GM12878 (cell line): ENCODE measurements around the gene C1orf210. TPM values are rescaled to one million over a fixed set of nuclear protein-coding genes. Genes with fewer than 3 reads are reported as not detected.

Experiments used
- ATAC-seq: fragments of 200-7000 bp; cut with Tn5 transposase; 3 replicates; pipeline ENCODE4 v1.9.1; 2020; ENCODE audit warnings: mild to moderate bottlenecking, moderate library complexity
- BruUV-seq: library from RNA; stranded (reverse); fragments of 400-500 nt; replicated peaks from 2 replicates; lab custom pipeline; 2021; lab: Mats Ljungman, UMichigan
- CTCF ChIA-PET: fragments of 300-600 bp; sonication (Branson Sonifier 250); formaldehyde crosslinking; extraction: SDS; loops from one replicate; lab custom pipeline; 2021; ENCODE audit warnings: inconsistent platforms; lab: Yijun Ruan, JAX
- POLR2A ChIA-PET: fragments of 350-600 bp; formaldehyde crosslinking; extraction: SDS; loops from one replicate; lab custom pipeline; 2021; ENCODE audit warnings: inconsistent platforms; lab: Charles Lee
- RAD21 ChIA-PET: fragments of 300-600 bp; sonication (Branson Sonifier 250); formaldehyde crosslinking; loops from one replicate; lab custom pipeline; 2023; ENCODE audit warnings: antibody characterized with exemption; ENCODE audit not compliant: unreplicated experiment; lab: Charles Lee
- SMC1A ChIA-PET: fragments of 300-600 bp; sonication (Branson Sonifier 250); formaldehyde crosslinking; loops from one replicate; lab custom pipeline; 2023; ENCODE audit not compliant: unreplicated experiment, uncharacterized antibody; lab: Charles Lee
- DNase-seq: peaks from one replicate; pipeline ENCODE4 v3.0.0-alpha.2; 2011; ENCODE audit warnings: low read depth, low spot score
- FAIRE-seq: peaks from 3 replicates; lab custom pipeline; 2011; peaks lifted over from hg19 to GRCh38; lab: Jason Lieb, UNC
- H2AFZ ChIP-seq: 2 replicates; pipeline ENCODE4 v1.6.0; 2011; ENCODE audit warnings: low read depth, low read length, control low read depth; ENCODE audit not compliant: control insufficient read depth
- H3K27ac ChIP-seq: 2 replicates; pipeline ENCODE4 v1.5.1; 2011; ENCODE audit warnings: control low read depth; ENCODE audit not compliant: control insufficient read depth, insufficient read depth
- H3K27me3 ChIP-seq, 2 experiments: replicated peaks in 1 of 2; 2 replicates each; pipeline versions ENCODE4 v1.6.0 to v1.6.1; 2011; ENCODE audit warnings: low read length in 1 of 2; ENCODE audit not compliant: control insufficient read depth in 2 of 2, insufficient read depth in 2 of 2
- H3K36me3 ChIP-seq, 2 experiments: 2 replicates each; pipeline ENCODE4 v1.5.1; 2011; ENCODE audit warnings: low read length in 1 of 2; ENCODE audit not compliant: control insufficient read depth in 2 of 2, insufficient read depth in 2 of 2
- H3K4me1 ChIP-seq: 2 replicates; pipeline ENCODE4 v1.6.1; 2011; ENCODE audit warnings: mild to moderate bottlenecking, low read length, moderate library complexity, mixed read lengths; ENCODE audit not compliant: control insufficient read depth, insufficient read depth
- H3K4me2 ChIP-seq: 2 replicates; pipeline ENCODE4 v1.6.0; 2011; ENCODE audit warnings: control low read depth; ENCODE audit not compliant: control insufficient read depth, insufficient read depth
- H3K4me3 ChIP-seq: fragments of 200-600 bp; sonication (generic); 2 replicates; pipeline ENCODE4 v1.5.1; 2016
- H3K79me2 ChIP-seq: 2 replicates; pipeline ENCODE4 v1.6.0; 2011; ENCODE audit warnings: low read length; ENCODE audit not compliant: control insufficient read depth, insufficient read depth
- H3K9ac ChIP-seq: 2 replicates; pipeline ENCODE4 v1.8.0; 2011; ENCODE audit warnings: low read length, control low read depth, mixed read lengths; ENCODE audit not compliant: control insufficient read depth, insufficient read depth
- H3K9me3 ChIP-seq: replicated peaks from 3 replicates; pipeline ENCODE4 v1.5.1; 2011; ENCODE audit warnings: mild to moderate bottlenecking, low read length; ENCODE audit not compliant: control insufficient read depth, insufficient read depth
- H4K20me1 ChIP-seq: 2 replicates; pipeline ENCODE4 v1.6.0; 2011; ENCODE audit not compliant: control insufficient read depth, insufficient read depth
- CHD1 ChIP-seq: IDR thresholded peaks from 2 replicates; pipeline ENCODE4 v1.6.1; 2012; ENCODE audit warnings: low read depth, low read length, improper control_type of control experiment
- ETV6 ChIP-seq, 2 experiments: fragments of 450-650 bp in 1 of 2; IDR thresholded peaks in 1 of 2; conservative IDR thresholded peaks in 1 of 2; 2 replicates each; pipeline ENCODE4 v1.6.1; 2014; ENCODE audit warnings: antibody characterized with exemption in 1 of 2, borderline replicate concordance in 1 of 2, low read depth in 1 of 2, mild to moderate bottlenecking in 1 of 2, moderate library complexity in 1 of 2
- HDGF ChIP-seq: fragments of 450-650 bp; IDR thresholded peaks from 2 replicates; pipeline ENCODE4 v1.6.1; 2016; ENCODE audit warnings: antibody characterized with exemption
- NR2C2 ChIP-seq: IDR thresholded peaks from 2 replicates; pipeline ENCODE4 v1.6.1; 2011; ENCODE audit warnings: borderline replicate concordance, low read depth; ENCODE audit not compliant: control insufficient read depth, insufficient read length
- PAX8 ChIP-seq: fragments of 450-650 bp; IDR thresholded peaks from 2 replicates; pipeline ENCODE4 v1.6.1; 2017; ENCODE audit warnings: mild to moderate bottlenecking, moderate library complexity
- RAD21 ChIP-seq: IDR thresholded peaks from 2 replicates; pipeline ENCODE4 v1.6.1; 2011; ENCODE audit warnings: mild to moderate bottlenecking, low read depth, low read length, moderate library complexity; ENCODE audit not compliant: insufficient read depth
- ZNF384 ChIP-seq: IDR thresholded peaks from 2 replicates; pipeline ENCODE4 v1.6.1; 2012; ENCODE audit warnings: low read depth, mild to moderate bottlenecking, low read length, improper control_type of control experiment, borderline replicate concordance
- WGBS: methylation state at CpG from one replicate; pipeline ENCODE4 v1.1.6; 2016; ENCODE audit warnings: low lambda C conversion rate; ENCODE audit not compliant: insufficient replicate concordance, insufficient coverage; ENCODE audit errors: missing lambda C conversion rate; 5-methylcytosine and 5-hydroxymethylcytosine counted together
- in situ Hi-C: fragments of 300-500 bp; cut with MboI; formaldehyde crosslinking; loops from 9 replicates; pipeline ENCODE4 v1.14.3; 2018; ENCODE audit warnings: mixed read lengths
- intact Hi-C: fragments of 100-400 bp; cut with micrococcal nuclease; formaldehyde crosslinking; loops from one replicate; pipeline ENCODE4 v1.14.2; 2022; ENCODE audit not compliant: unreplicated experiment
- polyA plus RNA-seq, 11 experiments: library from polyadenylated mRNA; depleted of rRNA in 4 of 11; unstranded in 6 of 11; stranded (reverse) in 5 of 11; fragments of >200 nt; fragmentation: Nextera tagmentation in 4 of 11; fragmentation: Illumina TruSeq in 1 of 11; extraction: Ambion mirVana in 4 of 11; extraction: Trizol in 1 of 11; gene quantifications; 1 replicate in 1 of 11; 2 replicates in 10 of 11; pipeline versions ENCODE4 v1.2.1 to v1.2.3, GENCODE V29; 2011 to 2016; ENCODE audit warnings: inconsistent platforms in 2 of 11, missing spikeins in 2 of 11, low read depth in 1 of 11
- total RNA-seq, 4 experiments: library from RNA; depleted of rRNA in 3 of 4; stranded (reverse); fragments of >200 nt in 3 of 4; fragmentation: Illumina TruSeq in 1 of 4; extraction: Trizol in 1 of 4; gene quantifications; 2 replicates each; pipeline versions ENCODE4 v1.2.1 to v1.2.3, GENCODE V29; 2013 to 2021
- TF ChIP-seq, protein P1 (sequence below): fragments of 450-650 bp; formaldehyde crosslinking; IDR thresholded peaks from 2 replicates; pipeline ENCODE4 v1.4.0; 2022; ENCODE audit warnings: mild to moderate bottlenecking, moderate library complexity
- TF ChIP-seq, protein P2 (sequence below): IDR thresholded peaks from 2 replicates; pipeline ENCODE4 v1.6.1; 2011; ENCODE audit warnings: borderline replicate concordance, low read depth, mild to moderate bottlenecking, moderate library complexity, low read length; ENCODE audit not compliant: insufficient read depth, poor library complexity, severe bottlenecking
- TF ChIP-seq, protein P3 (sequence below): fragments of 150-350 bp; IDR thresholded peaks from 2 replicates; pipeline ENCODE4 v1.6.1; 2014; ENCODE audit warnings: mild to moderate bottlenecking, low read depth, low read length
- TF ChIP-seq, protein P4 (sequence below): IDR thresholded peaks from 2 replicates; pipeline ENCODE4 v1.6.1; 2011; ENCODE audit warnings: borderline replicate concordance, low read depth, mild to moderate bottlenecking, moderate library complexity, mixed read lengths, low read length; ENCODE audit not compliant: insufficient read depth; ENCODE audit errors: extremely low read length
- TF ChIP-seq, protein P5 (sequence below), 3 experiments: IDR thresholded peaks in 2 of 3; conservative IDR thresholded peaks in 1 of 3; 2 replicates each; pipeline ENCODE4 v1.5.1; 2011; ENCODE audit warnings: low read depth in 3 of 3, low read length in 3 of 3, mild to moderate bottlenecking in 3 of 3, control low read depth in 2 of 3, moderate library complexity in 2 of 3, inconsistent platforms in 1 of 3, mixed read lengths in 1 of 3; ENCODE audit not compliant: control insufficient read depth in 2 of 3, insufficient read depth in 1 of 3; ENCODE audit errors: extremely low read depth in 1 of 3

C1orf210 gene
- total and polyA plus RNA-seq, 10 of the 15 experiments (the other 5 are each of a cell fraction or from before 2014, with no cell fraction given) = 0.07 TPM; not detected in 9

DNA sequence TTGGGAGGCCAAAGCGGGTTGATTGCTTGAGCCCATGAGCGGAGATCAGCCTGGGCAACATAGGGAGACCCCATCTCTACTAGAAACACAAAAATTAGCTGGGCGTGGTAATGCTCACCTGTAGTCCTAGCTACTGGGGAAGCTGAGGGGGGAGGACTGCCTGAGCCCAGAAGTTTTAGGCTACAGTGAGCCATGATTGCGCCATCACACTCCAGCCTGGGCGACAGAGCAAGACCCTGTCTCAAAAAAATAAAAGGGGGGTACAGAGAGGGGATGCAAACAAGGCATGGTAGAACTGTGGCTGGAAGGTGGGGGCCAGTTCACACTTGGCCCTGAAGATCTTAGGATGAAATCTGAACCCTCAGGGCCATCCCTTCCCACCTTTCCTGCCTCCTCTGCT is 1.2 kb upstream of the C1orf210 start (continued):
- TF ChIP-seq, protein P1, sequence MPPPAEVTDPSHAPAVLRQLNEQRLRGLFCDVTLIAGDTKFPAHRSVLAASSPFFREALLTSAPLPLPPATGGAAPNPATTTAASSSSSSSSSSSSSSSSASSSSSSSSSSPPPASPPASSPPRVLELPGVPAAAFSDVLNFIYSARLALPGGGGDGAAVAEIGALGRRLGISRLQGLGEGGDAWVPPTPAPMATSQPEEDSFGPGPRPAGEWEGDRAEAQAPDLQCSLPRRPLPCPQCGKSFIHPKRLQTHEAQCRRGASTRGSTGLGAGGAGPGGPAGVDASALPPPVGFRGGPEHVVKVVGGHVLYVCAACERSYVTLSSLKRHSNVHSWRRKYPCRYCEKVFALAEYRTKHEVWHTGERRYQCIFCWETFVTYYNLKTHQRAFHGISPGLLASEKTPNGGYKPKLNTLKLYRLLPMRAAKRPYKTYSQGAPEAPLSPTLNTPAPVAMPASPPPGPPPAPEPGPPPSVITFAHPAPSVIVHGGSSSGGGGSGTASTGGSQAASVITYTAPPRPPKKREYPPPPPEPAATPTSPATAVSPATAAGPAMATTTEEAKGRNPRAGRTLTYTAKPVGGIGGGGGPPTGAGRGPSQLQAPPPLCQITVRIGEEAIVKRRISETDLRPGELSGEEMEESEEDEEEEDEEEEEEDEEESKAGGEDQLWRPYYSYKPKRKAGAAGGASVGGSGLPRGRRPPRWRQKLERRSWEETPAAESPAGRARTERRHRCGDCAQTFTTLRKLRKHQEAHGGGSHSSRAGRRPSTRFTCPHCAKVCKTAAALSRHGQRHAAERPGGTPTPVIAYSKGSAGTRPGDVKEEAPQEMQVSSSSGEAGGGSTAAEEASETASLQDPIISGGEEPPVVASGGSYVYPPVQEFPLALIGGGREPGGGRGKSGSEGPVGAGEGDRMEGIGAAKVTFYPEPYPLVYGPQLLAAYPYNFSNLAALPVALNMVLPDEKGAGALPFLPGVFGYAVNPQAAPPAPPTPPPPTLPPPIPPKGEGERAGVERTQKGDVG (CRISPR knock-in tag) = no peak
- TF ChIP-seq NR2C2 (no peak), ETV6 (conservative IDR thresholded peaks at IDR 0.05 in 1 of 2, IDR thresholded peaks at IDR 0.05 in 1 of 2; ENCODE audit: borderline replicate concordance in 1 of 2, low read depth in 1 of 2) (no peak), HDGF (no peak), CHD1 (no peak)
- TF ChIP-seq, protein P2, sequence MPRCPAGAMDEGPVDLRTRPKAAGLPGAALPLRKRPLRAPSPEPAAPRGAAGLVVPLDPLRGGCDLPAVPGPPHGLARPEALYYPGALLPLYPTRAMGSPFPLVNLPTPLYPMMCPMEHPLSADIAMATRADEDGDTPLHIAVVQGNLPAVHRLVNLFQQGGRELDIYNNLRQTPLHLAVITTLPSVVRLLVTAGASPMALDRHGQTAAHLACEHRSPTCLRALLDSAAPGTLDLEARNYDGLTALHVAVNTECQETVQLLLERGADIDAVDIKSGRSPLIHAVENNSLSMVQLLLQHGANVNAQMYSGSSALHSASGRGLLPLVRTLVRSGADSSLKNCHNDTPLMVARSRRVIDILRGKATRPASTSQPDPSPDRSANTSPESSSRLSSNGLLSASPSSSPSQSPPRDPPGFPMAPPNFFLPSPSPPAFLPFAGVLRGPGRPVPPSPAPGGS = no peak

DNA sequence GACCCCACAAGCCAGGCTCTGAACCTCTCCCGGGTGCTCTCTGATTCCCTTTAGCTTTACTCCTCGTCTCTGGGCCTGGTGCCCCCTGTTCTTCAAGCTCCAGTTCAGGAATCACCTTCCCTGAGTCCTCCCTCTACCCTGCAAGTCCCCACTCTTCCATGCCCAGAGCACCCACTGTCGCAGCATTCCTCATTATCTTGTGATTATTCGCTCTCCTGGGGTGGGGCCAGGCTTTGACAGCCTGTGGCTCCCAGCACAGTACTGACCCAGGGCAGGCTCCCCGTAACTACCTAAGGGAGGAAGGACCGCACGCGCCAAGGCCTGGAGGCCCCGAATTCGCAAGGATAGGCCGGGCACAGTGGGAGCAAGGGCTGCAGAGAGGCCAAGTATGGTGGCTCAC is 734 bp upstream of the C1orf210 start:
- TF ChIP-seq, protein P3, sequence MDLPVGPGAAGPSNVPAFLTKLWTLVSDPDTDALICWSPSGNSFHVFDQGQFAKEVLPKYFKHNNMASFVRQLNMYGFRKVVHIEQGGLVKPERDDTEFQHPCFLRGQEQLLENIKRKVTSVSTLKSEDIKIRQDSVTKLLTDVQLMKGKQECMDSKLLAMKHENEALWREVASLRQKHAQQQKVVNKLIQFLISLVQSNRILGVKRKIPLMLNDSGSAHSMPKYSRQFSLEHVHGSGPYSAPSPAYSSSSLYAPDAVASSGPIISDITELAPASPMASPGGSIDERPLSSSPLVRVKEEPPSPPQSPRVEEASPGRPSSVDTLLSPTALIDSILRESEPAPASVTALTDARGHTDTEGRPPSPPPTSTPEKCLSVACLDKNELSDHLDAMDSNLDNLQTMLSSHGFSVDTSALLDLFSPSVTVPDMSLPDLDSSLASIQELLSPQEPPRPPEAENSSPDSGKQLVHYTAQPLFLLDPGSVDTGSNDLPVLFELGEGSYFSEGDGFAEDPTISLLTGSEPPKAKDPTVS = no peak
- TF ChIP-seq, protein P4, sequence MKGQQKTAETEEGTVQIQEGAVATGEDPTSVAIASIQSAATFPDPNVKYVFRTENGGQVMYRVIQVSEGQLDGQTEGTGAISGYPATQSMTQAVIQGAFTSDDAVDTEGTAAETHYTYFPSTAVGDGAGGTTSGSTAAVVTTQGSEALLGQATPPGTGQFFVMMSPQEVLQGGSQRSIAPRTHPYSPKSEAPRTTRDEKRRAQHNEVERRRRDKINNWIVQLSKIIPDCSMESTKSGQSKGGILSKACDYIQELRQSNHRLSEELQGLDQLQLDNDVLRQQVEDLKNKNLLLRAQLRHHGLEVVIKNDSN = no peak
- TF ChIP-seq PAX8 = no peak
- TF ChIP-seq, protein P5, sequence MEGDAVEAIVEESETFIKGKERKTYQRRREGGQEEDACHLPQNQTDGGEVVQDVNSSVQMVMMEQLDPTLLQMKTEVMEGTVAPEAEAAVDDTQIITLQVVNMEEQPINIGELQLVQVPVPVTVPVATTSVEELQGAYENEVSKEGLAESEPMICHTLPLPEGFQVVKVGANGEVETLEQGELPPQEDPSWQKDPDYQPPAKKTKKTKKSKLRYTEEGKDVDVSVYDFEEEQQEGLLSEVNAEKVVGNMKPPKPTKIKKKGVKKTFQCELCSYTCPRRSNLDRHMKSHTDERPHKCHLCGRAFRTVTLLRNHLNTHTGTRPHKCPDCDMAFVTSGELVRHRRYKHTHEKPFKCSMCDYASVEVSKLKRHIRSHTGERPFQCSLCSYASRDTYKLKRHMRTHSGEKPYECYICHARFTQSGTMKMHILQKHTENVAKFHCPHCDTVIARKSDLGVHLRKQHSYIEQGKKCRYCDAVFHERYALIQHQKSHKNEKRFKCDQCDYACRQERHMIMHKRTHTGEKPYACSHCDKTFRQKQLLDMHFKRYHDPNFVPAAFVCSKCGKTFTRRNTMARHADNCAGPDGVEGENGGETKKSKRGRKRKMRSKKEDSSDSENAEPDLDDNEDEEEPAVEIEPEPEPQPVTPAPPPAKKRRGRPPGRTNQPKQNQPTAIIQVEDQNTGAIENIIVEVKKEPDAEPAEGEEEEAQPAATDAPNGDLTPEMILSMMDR (IDR thresholded peaks at IDR 0.05 in 2 of 3, conservative IDR thresholded peaks at IDR 0.05 in 1 of 3; ENCODE audit: control insufficient read depth in 2 of 3, extremely low read depth in 1 of 3, insufficient read depth in 1 of 3, low read depth in 3 of 3, low read length in 3 of 3) = no peak
- no peak for TF ChIP-seq RAD21
- TF ChIP-seq ZNF384 = no peak
- in situ Hi-C loops (no loop called here), intact Hi-C loops (no loop called here)
- DNase-seq (no peak), ATAC-seq (no peak), FAIRE-seq (no peak)
- H3K27me3 ChIP-seq = no peaks in the 10 kb centered on the region; a peak in 2 of 4 replicates
- no peak overlapping the region for H3K27ac ChIP-seq
- RAD21 ChIA-PET = no interaction called here
- H3K4me1 ChIP-seq = no peaks in the 10 kb centered on the region
- CTCF ChIA-PET = interaction anchor here (0.6 to 1.1 kb wide), 2 partner anchors 9 to 12 kb away, joined by 5 read pairs; no protein-coding TSS in a partner anchor
- H3K4me3 ChIP-seq = no peak overlapping the region
- no TSS peak for BruUV-seq
- H3K36me3 ChIP-seq = no peaks in the 10 kb centered on the region
- H3K4me2 ChIP-seq = no peak overlapping the region
- H3K9ac ChIP-seq = no peak overlapping the region
- 72% methylated on average over 11 of the region's 11 CpGs for WGBS
- H4K20me1 ChIP-seq = no peaks in the 10 kb centered on the region
- H3K9me3 ChIP-seq = no peaks in the 10 kb centered on the region
- SMC1A ChIA-PET = interaction anchor here (0.9 kb wide), 1 partner anchor 17 kb away, joined by 3 read pairs; no protein-coding TSS in a partner anchor
- POLR2A ChIA-PET = interaction anchor here (0.5 to 1.6 kb wide), 3 partner anchors 8 to 111 kb away, joined by 4 to 7 read pairs (median 4); no protein-coding TSS in a partner anchor
- no peak overlapping the region for H2AFZ ChIP-seq
- no peaks in the 10 kb centered on the region for H3K79me2 ChIP-seq
